GM12865 (cell line): ENCODE data around the gene ZNF141.
A peak's percentile ranks its signal among the peaks of the same experiment; 100 is the strongest.

ENCODE experiments used
- DNase-seq: peaks from one replicate; pipeline ENCODE4 v3.0.0; 2010; ENCODE audit warnings: low read depth
- H3K4me3 ChIP-seq: 2 replicates; pipeline ENCODE4 v1.5.1; 2011; ENCODE audit warnings: mild to moderate bottlenecking, low read depth, low read length, control low read depth
- TF ChIP-seq, protein P1 (sequence below): IDR thresholded peaks from 2 replicates; pipeline ENCODE4 v1.5.1; 2011; ENCODE audit warnings: low read length, control low read depth, low read depth, inconsistent platforms; ENCODE audit not compliant: insufficient read depth; ENCODE audit errors: missing control alignments

The ZNF141 gene

DNA sequence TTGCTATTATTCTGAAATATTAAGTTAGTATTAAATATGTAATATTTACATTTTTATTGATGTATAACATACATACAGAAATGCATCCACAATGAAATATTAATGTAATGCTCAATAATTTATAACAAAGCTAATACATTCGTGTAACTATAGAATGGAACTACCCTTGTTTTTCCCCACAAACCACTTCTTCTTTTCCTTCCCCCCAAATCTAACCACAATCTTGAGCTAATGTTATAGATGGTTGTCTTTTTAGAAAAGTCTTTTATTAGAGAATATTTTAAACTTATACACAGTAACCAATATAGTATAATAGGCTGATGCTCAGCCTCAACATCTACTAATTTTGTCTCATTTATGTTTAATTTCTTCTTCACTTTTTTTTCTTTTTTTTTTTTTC is 27.8 kb upstream of the ZNF141 start:
- TF ChIP-seq, protein P1, sequence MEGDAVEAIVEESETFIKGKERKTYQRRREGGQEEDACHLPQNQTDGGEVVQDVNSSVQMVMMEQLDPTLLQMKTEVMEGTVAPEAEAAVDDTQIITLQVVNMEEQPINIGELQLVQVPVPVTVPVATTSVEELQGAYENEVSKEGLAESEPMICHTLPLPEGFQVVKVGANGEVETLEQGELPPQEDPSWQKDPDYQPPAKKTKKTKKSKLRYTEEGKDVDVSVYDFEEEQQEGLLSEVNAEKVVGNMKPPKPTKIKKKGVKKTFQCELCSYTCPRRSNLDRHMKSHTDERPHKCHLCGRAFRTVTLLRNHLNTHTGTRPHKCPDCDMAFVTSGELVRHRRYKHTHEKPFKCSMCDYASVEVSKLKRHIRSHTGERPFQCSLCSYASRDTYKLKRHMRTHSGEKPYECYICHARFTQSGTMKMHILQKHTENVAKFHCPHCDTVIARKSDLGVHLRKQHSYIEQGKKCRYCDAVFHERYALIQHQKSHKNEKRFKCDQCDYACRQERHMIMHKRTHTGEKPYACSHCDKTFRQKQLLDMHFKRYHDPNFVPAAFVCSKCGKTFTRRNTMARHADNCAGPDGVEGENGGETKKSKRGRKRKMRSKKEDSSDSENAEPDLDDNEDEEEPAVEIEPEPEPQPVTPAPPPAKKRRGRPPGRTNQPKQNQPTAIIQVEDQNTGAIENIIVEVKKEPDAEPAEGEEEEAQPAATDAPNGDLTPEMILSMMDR = no peak
- DNase-seq = no peak
- H3K4me3 ChIP-seq = no peak overlapping the region

DNA sequence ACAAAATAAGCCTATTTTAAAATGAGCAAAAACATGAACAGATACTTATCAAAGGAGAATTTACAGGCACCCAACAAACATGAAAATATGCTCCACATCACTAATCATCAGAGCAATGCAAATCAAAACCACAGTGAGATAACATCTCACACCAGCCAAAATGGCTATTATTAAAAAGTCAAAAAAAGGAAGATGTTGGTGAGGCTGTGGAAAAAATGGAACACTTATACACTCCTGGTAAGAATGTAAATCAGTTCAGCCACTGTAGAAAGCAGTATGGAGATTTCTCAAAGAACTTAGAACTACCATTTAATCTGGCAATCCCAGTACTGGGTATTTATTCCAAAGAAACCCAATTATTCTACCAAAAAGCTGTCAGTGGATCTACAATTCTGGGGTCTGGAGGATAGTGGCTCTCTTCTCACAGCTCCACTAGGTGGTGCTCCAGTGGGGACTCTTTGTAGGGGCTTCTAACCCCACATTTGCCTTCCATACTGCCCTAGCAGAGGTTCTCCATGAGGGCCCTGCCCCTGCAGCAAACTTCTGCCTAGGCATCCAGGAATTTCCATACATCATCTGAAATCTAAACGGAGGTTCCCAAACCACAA is 23.2 kb upstream of the ZNF141 start:
- TF ChIP-seq, protein P1 = no peak

DNA sequence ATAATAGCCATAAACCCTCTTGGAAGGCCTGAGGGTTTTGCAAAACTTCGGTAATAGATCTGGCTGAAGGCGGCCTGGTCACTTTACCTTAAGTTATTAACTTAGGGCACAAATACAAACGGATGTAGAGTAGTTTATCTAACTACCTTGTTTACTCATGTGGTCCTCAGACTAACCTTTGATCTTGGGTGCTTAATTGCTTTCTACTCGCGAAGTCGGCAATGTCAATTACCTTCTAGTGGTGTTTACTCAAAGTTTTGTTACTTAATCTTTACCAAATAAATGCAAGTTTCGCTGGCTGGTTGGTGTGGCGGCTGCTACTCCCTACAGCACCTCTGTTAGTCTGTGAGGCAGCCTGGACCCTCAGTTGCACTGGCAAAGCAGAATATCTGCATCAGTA is 8.9 kb upstream of the ZNF141 start:
- TF ChIP-seq, protein P1 = no peak
- H3K4me3 ChIP-seq = no peak overlapping the region
- DNase-seq = no peak

More for the DNA sequence above, 23.2 kb upstream of the ZNF141 start:
- H3K4me3 ChIP-seq = no peak overlapping the region
- DNase-seq = no peak

DNA sequence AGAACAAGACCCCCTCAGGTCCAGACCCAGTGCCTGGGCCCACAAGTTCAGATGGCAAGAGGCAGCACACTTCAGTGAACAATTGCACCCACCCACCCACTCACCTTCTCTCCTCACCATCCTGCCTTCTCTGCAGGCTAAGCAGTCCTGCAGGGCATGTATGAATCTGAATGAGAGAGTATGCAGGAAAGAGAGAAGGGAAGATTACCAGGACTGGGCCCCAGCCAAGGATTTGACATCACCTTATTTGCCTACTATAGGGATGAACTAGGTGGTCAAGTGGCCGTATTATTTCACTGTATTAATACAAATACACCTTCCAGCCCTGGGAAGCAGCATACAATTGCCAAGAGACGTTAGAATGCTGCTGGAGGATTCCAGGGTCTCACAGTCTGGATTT is 2.1 kb upstream of the ZNF141 start:
- no peak overlapping the region for H3K4me3 ChIP-seq
- TF ChIP-seq, protein P1 = no peak

DNA sequence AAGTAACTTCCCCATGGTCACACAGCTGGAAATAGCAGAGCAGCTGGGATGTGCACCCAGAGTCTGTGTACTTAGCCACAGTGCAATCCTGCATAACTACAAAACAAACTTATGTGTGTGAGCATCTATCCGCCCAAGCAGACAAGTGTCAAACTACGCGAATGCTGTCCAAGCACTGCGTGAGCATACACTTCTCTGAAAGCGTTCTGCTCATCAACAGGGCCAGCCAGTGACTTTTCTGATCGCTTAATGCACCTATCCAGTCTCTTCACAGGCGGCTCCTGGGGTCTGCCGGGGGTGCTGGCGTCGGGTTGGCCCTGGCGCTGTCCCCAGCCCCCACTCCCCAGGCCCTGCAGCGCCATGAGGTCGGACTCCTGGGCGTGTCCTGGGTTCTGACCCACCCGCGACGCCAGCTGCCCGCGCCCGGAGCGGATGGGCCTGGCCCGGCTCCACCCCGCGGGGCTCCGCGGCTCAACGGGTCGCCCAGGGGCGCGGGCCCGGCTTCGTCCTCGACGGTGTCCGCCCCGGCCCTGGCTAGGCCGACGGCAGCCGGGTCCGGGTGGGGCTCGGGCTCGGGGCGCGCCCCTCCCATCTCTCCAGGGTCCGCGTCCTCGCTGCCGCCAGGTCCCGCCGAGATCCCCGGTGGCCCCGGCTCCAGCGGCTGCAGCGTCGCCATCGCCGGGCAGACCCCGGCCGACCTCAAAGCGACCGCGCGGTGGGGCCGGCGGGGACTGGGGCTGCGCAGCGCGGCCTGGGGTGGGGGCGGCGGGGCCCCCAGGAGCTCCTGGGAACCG is 1.3 kb upstream of the ZNF141 start:
- peak overlapping the region; percentile 85 for H3K4me3 ChIP-seq
- DNase-seq = peak; percentile 18
- TF ChIP-seq, protein P1 = no peak

More for the DNA sequence above, 2.1 kb upstream of the ZNF141 start:
- DNase-seq = no peak

DNA sequence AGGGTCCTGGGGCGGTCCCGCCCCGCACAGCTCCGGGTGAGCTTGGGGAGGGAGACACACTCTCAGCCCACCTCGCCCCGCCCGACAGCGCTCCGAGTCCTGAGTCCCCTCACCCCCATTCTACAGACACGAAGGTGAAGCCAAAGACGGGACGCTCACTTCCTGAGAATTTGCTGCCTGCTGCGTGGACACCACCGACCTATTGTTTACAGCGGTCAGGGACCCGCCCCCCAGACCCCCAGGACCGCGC is 796 bp upstream of the ZNF141 start:
- TF ChIP-seq, protein P1 = no peak
- peak overlapping the region; percentile 85 for H3K4me3 ChIP-seq

More for the DNA sequence above, 796 bp upstream of the ZNF141 start:
- DNase-seq = no peak
